Measurements from ENCODE around the gene XXYLT1.
"Not testable (repeated sequence)": the region's sequence is repeated elsewhere in the genome, so short reads cannot be mapped to it uniquely, and the experiment has no call there.

Gene XXYLT1, protein sequence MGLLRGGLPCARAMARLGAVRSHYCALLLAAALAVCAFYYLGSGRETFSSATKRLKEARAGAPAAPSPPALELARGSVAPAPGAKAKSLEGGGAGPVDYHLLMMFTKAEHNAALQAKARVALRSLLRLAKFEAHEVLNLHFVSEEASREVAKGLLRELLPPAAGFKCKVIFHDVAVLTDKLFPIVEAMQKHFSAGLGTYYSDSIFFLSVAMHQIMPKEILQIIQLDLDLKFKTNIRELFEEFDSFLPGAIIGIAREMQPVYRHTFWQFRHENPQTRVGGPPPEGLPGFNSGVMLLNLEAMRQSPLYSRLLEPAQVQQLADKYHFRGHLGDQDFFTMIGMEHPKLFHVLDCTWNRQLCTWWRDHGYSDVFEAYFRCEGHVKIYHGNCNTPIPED

DNA sequence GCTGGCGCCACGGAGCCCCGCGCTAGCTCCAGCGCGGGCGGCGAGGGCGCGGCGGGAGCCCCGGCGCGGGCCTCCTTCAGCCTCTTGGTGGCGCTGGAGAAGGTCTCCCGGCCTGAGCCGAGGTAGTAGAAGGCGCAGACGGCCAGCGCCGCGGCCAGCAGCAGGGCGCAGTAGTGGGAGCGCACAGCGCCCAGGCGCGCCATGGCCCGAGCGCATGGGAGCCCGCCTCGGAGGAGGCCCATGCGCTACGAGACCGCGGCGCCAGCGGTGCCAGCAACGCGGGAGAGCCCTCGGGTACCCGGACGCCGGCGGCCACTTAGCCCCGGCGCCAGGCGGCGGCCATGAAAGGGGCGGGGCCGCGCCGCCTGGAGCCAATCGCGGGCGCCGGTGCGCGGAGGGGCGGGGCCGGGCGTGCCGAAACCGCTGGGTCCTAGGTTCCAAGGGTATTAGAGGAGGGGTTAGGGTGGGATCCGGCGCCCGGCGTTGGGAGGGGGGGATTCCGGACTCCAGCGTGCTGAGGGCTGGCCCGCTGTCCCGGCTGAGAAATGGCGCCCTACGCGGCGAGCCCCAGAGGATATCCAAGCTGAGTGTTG lies at the start of gene XXYLT1:
XXYLT1 (minus strand) TSS at position 343 of the 593 bp plus-strand sequence; CDS start at position 242, 101 bp downstream.
- no peak for DNase-seq

DNA sequence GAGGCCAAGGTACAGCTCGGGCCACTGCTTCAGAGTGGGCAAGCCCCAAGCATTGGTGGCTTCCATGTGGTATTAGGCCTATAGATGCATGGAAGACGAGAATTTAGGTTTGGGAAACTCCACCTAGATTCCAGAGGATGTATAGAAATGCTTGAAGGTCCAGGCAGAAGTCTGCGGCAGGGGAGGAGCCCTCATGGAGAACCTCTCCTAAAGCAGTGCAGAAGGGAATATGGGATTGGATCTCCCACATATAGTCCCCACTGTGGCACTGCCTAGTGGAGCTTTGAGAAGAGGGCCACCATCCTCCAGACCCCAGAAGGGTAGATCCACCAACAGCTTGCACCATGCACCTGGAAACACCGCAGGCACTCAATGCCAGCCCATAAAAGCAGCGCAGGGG lies 48.1 kb upstream of the XXYLT1 start:
- DNase-seq: no peak

DNA sequence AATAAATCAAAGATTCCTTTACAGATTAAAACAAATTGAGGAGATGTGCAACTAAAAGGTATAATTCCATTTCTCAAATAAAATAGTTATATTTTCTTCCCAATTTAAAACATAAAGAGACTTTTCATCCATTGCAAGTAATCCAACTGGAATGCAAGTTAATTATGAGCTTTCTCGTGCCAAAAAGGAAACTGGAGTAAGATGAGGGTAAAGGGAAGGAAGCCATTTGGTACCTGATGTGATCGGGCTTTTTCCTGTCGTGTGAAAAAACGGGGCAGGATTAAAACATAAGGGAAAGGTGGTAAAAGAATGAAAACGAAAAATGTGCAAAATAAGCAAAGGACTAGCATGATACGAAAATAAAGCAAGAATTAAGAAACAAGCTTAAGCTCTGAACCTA lies 41.8 kb upstream of the XXYLT1 start:
- DNase-seq: no peak

DNA sequence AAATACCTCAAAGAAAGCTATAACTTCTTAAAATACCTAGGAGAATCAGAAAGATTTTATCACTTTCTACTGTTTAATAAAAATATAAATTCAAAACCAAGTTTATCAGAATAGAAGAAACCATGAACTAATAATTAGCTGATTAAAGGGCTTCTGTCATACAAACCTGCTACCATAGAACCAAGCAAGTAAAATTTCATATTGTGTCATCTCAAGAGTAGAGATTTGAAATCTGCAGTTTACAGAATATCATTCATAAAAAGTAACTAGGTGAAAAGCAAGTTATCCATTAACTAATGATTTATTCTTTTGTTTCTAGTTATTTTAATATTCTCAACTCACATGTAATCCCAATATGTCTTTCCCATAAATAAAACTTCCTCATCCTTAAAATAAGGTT lies 36.8 kb upstream of the XXYLT1 start:
- DNase-seq: no peak

DNA sequence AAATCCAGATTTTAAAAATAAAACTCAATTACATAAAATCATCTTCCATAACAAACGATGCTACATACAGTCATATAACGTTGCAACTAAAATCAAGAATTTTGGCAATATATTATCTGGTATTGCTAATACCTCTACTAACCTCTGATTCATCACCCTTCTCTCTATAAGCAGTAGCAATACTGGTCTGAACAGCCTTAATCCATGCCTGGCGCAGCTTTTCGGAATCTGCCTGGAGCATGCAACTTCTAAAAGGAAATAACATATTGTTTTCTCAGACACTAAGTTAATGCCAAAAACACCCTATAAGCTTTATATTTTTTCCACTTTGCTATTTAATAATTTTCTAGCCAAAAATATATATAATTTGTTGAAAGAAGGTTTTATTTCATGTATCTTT lies 35.4 kb upstream of the XXYLT1 start:
- DNase-seq: no peak

DNA sequence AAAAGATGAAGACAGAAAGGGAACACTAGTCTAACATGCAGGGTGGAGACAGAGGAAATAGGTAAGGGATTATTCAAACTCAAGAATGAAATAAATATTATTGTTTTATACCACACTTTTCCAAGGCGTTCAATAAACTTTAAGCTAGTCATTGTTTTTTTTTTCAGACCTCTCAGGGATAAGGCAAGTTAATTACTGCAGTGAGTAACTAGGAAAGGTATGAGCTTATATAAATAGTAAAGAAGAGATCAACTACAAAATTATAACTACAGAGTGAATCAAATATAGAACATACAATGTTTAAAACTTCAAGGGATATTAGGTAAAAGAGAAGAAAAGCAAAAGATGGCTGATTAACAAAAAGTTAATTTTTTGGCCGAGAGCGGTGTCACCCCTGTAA lies 31.5 kb upstream of the XXYLT1 start:
- DNase-seq: no peak

DNA sequence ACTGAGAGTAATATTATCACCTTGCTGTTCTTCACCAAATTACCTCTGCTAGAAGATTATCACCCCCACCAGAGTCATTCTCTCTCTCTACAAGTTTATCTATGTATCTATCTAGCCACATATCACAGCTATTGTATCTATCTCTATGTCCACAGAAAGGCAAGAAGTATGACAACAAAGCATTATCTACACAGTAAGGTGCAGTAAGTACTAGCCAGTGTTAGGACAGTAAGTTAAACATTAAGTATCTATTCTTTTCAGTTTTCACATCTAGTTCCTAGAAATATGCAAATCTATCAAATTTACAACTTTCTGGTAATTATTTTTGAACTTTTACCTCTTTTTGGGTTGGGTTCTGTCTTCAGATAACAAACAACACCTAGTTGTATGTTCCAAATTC lies 26.5 kb upstream of the XXYLT1 start:
- no peak for DNase-seq

DNA sequence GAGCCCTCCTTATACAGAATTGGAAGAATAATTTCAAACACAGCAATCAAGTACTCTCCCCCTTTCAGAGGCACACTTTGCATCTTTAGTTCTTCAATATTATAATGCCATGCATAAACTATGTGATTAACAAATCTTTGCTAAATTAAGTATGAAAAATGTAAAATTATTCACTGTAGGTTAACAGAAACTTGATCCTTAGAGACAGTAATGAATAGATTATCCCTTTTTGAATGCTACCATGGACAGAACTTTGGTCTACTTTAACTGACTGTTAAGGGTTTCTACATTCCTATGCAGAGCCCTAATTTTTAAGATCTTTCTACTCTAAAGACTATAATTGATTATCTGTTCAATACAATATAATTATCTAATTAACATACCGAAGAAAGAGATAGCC lies 25.7 kb upstream of the XXYLT1 start:
- DNase-seq: no peak

DNA sequence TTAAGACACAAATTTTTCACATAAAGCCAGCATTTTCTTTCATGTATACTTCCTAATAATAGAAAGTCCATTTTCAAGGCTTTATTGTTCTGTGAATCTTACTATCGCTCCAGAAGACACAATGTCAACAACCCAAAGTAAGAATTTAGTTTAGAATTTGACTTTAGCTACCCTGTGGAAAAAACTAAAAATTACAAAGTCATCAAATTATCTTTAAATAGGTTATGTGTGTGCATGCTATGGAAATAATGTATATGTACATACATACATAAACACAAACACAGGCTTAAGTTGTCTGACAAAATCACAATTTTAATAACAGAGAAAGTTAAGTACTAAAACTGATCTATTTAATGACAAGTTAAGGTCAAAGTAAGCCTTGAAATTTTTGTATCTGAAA lies 20.2 kb upstream of the XXYLT1 start:
- DNase-seq: no peak

DNA sequence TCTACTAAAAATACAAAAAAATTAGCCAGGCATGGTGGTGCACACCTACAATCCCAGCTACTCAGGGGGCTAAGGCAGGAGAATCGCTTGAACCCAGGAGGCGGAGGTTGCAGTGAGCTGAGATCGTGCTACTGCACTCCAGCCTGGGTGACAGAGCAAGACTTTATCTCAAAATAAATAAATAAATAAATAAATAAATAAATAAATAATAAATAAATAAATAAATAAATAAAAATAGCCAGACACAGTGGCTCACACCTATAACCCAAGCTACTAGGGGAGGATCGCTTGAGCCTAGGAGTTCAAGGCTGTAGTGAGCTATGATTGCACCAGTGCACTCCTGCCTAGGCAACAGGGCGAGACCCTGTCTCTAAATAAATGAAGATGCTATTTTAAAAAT lies 19.7 kb upstream of the XXYLT1 start:
- DNase-seq: not testable (repeated sequence)

DNA sequence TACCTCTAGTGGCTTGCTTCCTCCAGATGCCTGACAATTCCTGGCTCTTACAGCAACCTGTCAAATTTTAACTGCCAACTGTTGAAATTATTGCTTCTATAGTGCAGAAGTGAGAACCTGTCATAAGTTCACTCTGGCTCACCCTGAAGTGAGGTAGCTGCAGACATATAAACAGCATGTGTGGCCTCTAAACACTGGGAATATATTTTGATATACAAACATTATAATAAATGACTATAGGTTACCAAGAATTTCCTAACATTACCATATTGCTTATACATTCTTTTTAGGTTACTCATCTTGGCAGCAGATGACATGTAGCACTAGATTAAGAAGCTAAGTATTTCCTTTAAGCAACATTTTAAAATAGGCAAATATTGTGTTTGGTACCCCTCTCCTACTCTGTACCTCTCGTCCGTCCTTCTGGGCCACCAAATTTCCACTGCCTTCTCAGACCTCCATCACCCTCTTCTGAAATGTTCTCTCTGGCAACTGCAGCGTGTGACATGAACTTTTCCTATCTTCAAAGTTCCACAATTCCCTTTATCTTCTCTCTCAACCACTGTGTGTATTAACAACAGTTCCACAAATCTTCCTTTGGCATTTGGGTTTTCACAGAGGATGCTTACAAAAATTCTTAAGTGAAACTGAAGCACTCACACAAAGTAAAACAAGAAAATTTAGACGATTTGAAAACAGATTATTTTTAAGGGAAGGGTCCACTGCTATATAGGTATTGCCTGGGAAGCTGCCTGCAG lies 15.3 kb upstream of the XXYLT1 start:
- DNase-seq: no peak

DNA sequence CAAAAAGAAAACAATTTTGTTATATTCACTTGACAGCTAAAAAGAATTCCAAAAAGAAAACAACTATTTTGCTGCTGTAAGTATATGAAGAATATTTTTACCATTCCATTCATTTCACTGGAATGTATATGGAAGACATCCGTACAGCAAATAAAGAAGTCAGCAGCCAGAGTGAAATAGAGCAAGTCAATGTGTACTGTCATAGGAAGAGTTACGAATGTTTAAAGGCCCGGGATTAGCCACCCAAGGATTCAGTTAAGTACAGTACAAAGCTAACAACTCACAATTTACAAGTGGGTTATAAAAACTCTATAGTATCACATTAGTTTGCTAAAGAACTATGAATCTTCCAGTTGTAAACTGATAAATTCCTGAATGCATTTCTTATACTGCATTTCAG lies 14.4 kb upstream of the XXYLT1 start:
- no peak for DNase-seq

DNA sequence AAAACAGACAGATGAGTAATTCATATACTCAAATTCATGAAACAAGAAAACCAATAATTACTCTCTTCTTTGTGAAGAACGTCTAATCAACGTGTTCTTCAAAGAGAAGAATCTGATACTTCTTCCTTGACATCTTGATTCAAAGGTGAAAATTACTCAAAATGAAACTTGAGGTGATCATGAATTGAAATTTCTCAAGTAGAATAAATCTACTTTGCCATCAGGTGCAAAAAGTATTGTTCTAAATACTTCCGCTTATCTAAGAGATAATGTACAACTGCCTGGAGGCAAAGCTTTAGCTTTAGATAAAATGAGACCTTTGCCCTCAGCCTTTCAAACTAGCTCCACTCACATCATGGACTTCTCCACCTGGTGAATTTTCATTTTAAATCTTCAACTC lies 13.9 kb upstream of the XXYLT1 start:
- no peak for DNase-seq

DNA sequence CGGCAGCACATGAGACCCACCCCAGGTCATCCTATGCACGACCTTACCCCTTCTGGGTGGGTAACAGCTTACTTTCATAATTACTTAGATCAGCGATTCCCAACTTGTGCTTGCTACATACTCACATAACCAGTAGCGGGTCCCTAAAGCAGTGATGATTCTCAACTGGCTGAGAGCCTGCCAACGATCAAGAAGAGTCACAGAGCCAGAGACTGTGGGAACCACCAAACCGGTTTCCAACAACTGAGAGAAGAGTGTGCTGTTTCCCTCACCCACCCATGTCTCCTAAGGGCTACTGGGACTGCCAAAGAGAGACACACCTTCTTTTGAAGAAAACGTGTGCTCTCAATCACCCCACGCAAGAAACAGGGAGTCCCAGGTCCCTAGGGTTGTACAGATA lies 12.0 kb upstream of the XXYLT1 start:
- DNase-seq: no peak

DNA sequence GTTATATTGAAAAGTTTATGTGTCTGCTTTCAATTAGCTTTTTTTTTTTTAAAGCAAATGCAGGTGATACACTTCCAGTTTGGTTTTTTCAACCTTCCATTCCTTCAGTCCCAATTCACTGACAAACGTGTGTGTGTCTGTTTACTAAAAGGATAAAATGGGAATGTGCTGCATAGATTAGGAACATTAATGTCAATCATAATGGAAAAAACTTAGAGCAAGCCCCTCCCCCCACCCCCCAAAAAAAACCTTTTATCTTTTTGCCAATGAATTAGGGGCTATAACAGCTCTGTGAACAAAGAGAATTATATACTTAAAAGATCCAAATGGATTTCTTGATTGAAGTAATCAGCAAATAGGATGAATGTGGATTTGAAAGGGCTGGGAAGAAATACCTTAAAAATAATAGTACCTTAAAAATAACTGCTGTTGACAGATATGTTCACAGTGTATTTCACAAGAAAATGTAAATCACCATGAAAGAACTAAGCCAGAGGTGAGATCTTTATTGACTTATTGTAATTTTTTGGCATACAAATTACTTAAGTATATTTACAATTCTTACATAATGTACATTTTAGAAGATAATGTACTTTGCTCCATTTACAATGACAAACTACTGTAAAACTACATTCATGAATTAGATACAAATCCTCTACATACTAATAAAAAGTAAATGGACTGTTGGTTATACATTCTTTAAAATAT lies 3.5 kb upstream of the XXYLT1 start:
- DNase-seq: no peak

DNA sequence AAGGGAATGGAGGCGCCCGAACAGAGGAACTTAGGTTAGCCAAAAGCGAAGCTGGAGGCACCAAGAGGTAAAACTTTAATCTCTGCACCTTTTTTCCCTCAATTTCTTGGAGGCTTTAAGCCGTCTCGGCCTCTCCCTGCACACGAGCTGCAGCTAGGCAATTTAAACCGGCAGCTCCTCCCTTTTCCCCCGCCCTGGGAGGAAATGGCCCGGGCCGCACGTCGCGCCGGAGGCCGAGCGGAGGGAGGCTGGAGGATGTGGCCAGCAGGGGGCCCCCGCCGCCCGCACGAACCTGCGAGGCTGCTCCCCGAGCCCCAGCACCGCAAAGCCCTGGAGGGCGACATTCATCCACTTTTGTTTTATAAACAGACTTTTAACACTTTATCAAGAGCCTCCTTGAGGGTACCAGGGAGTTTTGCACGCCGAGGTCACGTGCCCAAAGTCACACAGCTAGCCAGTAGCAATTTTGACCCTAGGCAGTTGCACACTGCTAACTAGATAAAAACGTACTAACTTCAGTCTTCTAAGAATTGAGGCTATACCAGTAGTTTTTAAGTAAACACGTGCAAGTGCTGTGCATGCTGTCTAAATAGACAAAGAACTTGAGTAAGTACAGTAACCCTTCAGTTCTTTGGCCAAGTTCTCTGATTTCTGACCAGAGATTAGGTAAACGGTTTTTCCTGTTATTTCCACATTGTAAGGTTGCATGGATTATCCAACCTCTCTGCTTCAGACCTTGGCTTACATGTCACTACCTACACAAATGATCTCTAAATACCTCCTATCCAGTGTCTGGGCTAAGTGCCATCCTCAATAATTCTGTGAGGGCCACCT lies 668 bp upstream of the XXYLT1 start:
- peak; percentile 70 for DNase-seq

DNA sequence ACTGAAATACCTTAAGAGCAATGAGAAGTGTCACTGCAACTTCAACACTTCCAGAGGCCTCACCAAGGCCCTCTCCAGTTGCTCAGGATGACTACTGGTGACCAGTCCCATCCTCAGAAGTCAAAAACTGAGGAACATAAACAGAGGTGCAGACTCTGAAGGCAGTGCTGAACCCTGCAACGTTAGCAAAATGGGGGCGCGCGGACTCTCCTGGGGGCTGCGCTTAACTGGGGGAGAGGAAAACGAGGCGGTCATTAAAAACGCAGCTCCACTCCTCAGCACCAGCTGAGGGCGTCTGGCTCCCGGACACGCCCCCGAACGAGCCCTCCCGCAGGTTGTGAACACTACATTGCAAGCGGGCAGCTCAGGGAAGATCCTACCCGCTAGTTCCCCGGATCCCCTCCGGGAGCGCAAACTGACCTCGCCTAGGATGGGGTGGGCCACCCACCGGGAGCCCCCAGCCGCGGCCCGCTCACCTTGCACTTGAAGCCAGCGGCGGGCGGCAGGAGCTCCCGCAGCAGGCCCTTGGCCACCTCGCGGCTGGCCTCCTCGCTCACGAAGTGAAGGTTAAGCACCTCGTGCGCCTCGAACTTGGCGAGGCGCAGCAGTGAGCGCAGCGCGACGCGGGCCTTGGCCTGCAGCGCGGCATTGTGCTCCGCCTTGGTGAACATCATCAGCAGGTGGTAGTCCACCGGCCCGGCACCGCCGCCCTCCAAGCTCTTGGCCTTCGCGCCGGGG lies 711 bp downstream of the XXYLT1 start:
- DNase-seq: no peak

DNA sequence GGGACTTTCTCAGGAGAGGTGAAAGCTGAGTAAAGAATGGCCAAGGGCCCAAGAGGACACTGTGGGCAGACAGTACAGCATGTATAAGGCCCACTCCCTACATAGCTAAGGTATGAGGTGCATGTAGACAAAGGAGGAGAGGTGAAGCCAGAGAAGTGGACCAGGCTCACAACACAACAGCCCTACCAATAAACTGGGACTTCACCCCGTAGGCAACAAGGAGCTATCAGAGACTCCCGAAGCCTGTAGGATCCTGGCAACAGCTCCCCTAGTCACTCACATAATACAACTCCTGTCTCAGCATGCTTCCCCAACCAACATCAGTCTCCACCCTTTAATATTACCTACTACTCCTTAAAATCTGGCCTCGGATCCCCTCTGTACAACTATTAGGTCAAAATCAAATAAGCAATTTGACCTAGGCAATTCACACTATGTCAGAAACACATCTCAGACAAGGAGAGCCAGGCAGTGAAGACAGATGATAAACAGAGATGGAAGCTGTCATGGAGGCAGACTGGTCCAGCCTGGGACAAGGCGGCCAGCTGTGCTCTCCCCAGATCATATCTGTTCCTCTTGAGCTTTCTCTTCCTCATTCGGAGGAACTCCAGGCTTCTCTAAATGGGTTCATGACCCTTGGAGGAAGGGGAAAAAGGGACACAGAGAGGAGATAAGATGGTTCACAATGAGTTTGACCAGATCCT lies 1.4 kb downstream of the XXYLT1 start:
- DNase-seq: no peak

DNA sequence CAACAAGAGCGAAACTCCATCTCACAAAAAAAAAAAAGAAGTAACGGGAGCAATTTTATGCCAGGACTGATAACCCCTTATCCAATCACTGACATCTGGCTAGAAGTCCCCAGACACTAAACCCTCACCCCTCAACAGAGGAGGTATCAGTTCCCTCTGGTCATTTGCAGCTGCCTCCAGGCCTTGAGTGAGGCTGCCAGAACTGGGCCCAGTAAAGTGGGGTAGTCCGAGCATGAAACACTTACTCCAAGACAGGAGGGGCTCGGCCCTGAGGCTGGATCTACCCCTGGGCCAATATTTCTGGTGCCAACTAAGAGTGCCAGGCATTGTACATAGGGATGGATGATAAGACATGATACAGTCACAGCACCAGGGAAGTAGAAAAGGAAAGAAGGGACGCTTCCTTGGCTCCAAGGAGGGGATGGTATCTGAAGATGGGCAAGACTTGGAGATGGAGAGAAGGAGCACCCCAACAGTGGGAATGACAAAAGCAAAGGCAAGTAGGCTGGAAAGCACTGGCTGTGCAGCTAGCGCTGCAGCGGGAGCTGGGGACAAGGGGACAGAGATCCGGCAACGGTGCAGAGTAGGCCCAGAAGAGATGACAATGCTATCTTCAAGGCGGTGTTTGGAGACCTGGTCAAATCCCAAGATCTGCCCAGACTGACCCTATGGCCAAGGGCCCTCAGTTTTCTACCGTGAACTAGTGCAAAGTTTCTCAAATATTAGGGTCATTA lies 2.2 kb downstream of the XXYLT1 start:
- no peak for DNase-seq

DNA sequence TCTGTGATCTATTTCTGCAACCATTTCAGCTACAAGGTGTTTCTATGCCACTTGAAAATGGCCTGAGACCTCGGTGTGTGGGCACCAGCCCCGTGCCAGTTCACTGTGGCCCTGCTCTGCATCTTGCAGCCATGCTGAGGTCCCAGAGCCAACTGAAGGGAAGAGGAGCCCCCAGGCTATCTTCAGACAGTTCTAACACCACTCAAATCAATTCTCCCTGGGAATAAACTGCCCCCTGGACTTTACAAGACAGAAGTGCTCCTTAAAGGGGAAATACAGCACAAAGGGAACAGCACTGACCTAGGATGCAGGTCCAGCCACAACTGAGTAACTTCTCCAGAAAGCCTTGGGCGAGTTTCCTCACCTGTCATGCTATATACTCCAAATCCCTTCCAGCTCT lies 3.9 kb downstream of the XXYLT1 start:
- no peak for DNase-seq
